SK-N-SH treated with all-trans-retinoic acid at 6 μM for 48 hours (cell line): ENCODE data around the gene DNASE1L3.

Experiments
- ATAC-seq: fragments of 200-7000 bp; cut with Tn5 transposase; 3 replicates; pipeline ENCODE4 v1.9.1; 2020; ENCODE audit warnings: mild to moderate bottlenecking, moderate library complexity
- ARNTL ChIP-seq: fragments of 450-650 bp; formaldehyde crosslinking; IDR thresholded peaks from 2 replicates; pipeline ENCODE4 v1.5.0; 2020; ENCODE audit warnings: low read depth, mild to moderate bottlenecking, moderate library complexity, borderline replicate concordance
- BACH2 ChIP-seq: fragments of 250-450 bp; sonication (Bioruptor Pico); IDR thresholded peaks from 2 replicates; pipeline ENCODE4 v1.9.0; 2021; ENCODE audit warnings: mild to moderate bottlenecking, borderline replicate concordance
- CREB5 ChIP-seq: fragments of 250-450 bp; sonication (Bioruptor Pico); IDR thresholded peaks from 2 replicates; pipeline ENCODE4 v1.5.1; 2020; ENCODE audit warnings: low read depth, mild to moderate bottlenecking, moderate library complexity
- CSDC2 ChIP-seq: fragments of 250-450 bp; sonication (Bioruptor Pico); IDR thresholded peaks from 2 replicates; pipeline ENCODE4 v1.5.0; 2020; ENCODE audit warnings: mild to moderate bottlenecking, moderate library complexity
- ESRRG ChIP-seq: fragments of 250-450 bp; sonication (Bioruptor Pico); IDR thresholded peaks from 2 replicates; pipeline ENCODE4 v1.6.1; 2021; ENCODE audit warnings: mild to moderate bottlenecking
- GLIS3 ChIP-seq: fragments of 250-450 bp; sonication (Bioruptor Pico); IDR thresholded peaks from 2 replicates; pipeline ENCODE4 v1.5.0; 2020; ENCODE audit warnings: mild to moderate bottlenecking, moderate library complexity
- ISL1 ChIP-seq: fragments of 250-450 bp; sonication (Bioruptor Pico); IDR thresholded peaks from 2 replicates; pipeline ENCODE4 v2.1.2; 2022; ENCODE audit warnings: mild to moderate bottlenecking, moderate library complexity
- PATZ1 ChIP-seq: fragments of 250-450 bp; sonication (Bioruptor Pico); IDR thresholded peaks from 2 replicates; pipeline ENCODE4 v1.8.0; 2020; ENCODE audit warnings: mild to moderate bottlenecking, moderate library complexity, borderline replicate concordance
- POU6F1 ChIP-seq: fragments of 250-450 bp; sonication (Bioruptor Pico); IDR thresholded peaks from 2 replicates; pipeline ENCODE4 v1.8.0; 2021; ENCODE audit warnings: low read depth, mild to moderate bottlenecking, moderate library complexity, borderline replicate concordance
- RARB ChIP-seq: fragments of 250-450 bp; sonication (Bioruptor Pico); IDR thresholded peaks from 2 replicates; pipeline ENCODE4 v1.8.0; 2021; ENCODE audit warnings: mild to moderate bottlenecking, moderate library complexity
- SNAI2 ChIP-seq: fragments of 250-450 bp; sonication (Bioruptor Pico); IDR thresholded peaks from 2 replicates; pipeline ENCODE4 v1.5.0; 2020; ENCODE audit warnings: mild to moderate bottlenecking, moderate library complexity
- TCF4 ChIP-seq: fragments of 250-450 bp; sonication (Bioruptor Pico); IDR thresholded peaks from 2 replicates; pipeline ENCODE4 v1.8.0; 2021; ENCODE audit warnings: mild to moderate bottlenecking, moderate library complexity, borderline replicate concordance
- TOX ChIP-seq: fragments of 250-450 bp; sonication (Bioruptor Pico); IDR thresholded peaks from 2 replicates; pipeline ENCODE4 v1.8.0; 2021; ENCODE audit warnings: mild to moderate bottlenecking, moderate library complexity, borderline replicate concordance
- TSHZ2 ChIP-seq: fragments of 250-450 bp; sonication (Bioruptor Pico); IDR thresholded peaks from 2 replicates; pipeline ENCODE4 v1.5.0; 2020; ENCODE audit warnings: mild to moderate bottlenecking, moderate library complexity
- ZC3H10 ChIP-seq: fragments of 250-450 bp; sonication (Bioruptor Pico); IDR thresholded peaks from 2 replicates; pipeline ENCODE4 v1.5.1; 2021; ENCODE audit warnings: mild to moderate bottlenecking, moderate library complexity
- ZFP3 ChIP-seq: fragments of 250-450 bp; sonication (Bioruptor Pico); IDR thresholded peaks from 2 replicates; pipeline ENCODE4 v1.5.0; 2020; ENCODE audit warnings: mild to moderate bottlenecking, moderate library complexity
- ZNF565 ChIP-seq: fragments of 450-650 bp; formaldehyde crosslinking; conservative IDR thresholded peaks from 2 replicates; pipeline ENCODE4 v1.5.0; 2020; ENCODE audit warnings: low read depth, mild to moderate bottlenecking, moderate library complexity
- ZNF8 ChIP-seq: fragments of 450-650 bp; formaldehyde crosslinking; IDR thresholded peaks from 2 replicates; pipeline ENCODE4 v1.5.0; 2020; ENCODE audit warnings: mild to moderate bottlenecking, moderate library complexity

Gene DNASE1L3

GRCh38 chr3:58175437-58176184, 35.2 kb downstream of the DNASE1L3 start (continued):
- TF ChIP-seq TSHZ2 (CRISPR knock-in tag) (no peak), SNAI2 (CRISPR knock-in tag) (no peak), ARNTL (no peak), ZC3H10 (CRISPR knock-in tag) (no peak)

GRCh38 chr3:58175187-58175436, 35.7 kb downstream of the DNASE1L3 start:
- TF ChIP-seq ZFP3 (no peak), TSHZ2 (CRISPR knock-in tag) (no peak), CREB5 (CRISPR knock-in tag) (no peak), TCF4 (CRISPR knock-in tag) (no peak), ESRRG (CRISPR knock-in tag) (no peak), BACH2 (CRISPR knock-in tag) (no peak), CSDC2 (CRISPR knock-in tag) (no peak), PATZ1 (CRISPR knock-in tag) (no peak), ISL1 (CRISPR knock-in tag) (no peak), ZNF565 (CRISPR knock-in tag) (no peak), TOX (CRISPR knock-in tag) (no peak), ZNF8 (CRISPR knock-in tag) (no peak), POU6F1 (CRISPR knock-in tag) (no peak), RARB (CRISPR knock-in tag) (no peak), GLIS3 (CRISPR knock-in tag) (no peak)
- no peak for ATAC-seq

GRCh38 chr3:58173669-58174398, 36.9 kb downstream of the DNASE1L3 start:
- ATAC-seq: peak; percentile 9; the same call in 1 of the 3 replicates
- TF ChIP-seq ZFP3: peak; percentile 73
- no peak for TF ChIP-seq RARB (CRISPR knock-in tag)
- 0 out of 2 replicates have a peak, but pooled peaks have one; percentile 16 for TF ChIP-seq ZC3H10 (CRISPR knock-in tag)
